ENCODE measurements around the gene PGA5.

Gene PGA5

DNA sequence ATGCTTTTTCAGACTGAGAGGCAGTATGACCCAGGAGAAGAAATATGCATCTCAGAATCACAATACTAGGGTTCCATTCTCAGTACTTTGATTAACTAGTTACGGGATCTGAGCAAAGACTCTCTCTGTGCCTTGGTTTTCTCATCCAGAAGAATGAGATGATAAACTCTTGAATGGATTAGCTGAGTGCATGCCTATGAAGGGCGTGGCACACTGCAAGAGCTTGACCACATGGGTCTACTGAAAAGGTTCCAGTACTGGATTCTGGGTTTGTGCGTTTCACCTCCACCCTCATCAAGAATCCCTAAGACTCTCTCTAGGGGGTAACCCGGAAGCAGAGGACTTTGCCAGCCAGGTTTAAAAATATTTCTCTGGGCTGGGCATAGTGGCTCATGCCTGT lies 25.6 kb downstream of the PGA5 start:
- no peak for TF ChIP-seq CTCF (IDR thresholded peaks at IDR 0.05; ENCODE audit: borderline replicate concordance, control extremely low read depth, extremely low read depth, insufficient read depth, missing control alignments)
- DNase-seq (ENCODE audit: low spot score): no peak
- in situ Hi-C loops (cut with MboI; ENCODE audit: low sequenced_read_pairs, unreplicated experiment): no loop called here

GRCh38 chr11:61267437-61267841 lies 26.5 kb downstream of the PGA5 start:
- DNase-seq (ENCODE audit: low spot score): no peak
- no peak for TF ChIP-seq CTCF (IDR thresholded peaks at IDR 0.05; ENCODE audit: borderline replicate concordance, control extremely low read depth, extremely low read depth, insufficient read depth, missing control alignments)
- in situ Hi-C loops (cut with MboI; ENCODE audit: low sequenced_read_pairs, unreplicated experiment): no loop called here

GRCh38 chr11:61268588-61269250 lies 27.7 kb downstream of the PGA5 start:
- in situ Hi-C loops (cut with MboI; ENCODE audit: low sequenced_read_pairs, unreplicated experiment): no loop called here
- TF ChIP-seq CTCF (IDR thresholded peaks at IDR 0.05; ENCODE audit: borderline replicate concordance, control extremely low read depth, extremely low read depth, insufficient read depth, missing control alignments): no peak
- DNase-seq (ENCODE audit: low spot score): no peak

DNA sequence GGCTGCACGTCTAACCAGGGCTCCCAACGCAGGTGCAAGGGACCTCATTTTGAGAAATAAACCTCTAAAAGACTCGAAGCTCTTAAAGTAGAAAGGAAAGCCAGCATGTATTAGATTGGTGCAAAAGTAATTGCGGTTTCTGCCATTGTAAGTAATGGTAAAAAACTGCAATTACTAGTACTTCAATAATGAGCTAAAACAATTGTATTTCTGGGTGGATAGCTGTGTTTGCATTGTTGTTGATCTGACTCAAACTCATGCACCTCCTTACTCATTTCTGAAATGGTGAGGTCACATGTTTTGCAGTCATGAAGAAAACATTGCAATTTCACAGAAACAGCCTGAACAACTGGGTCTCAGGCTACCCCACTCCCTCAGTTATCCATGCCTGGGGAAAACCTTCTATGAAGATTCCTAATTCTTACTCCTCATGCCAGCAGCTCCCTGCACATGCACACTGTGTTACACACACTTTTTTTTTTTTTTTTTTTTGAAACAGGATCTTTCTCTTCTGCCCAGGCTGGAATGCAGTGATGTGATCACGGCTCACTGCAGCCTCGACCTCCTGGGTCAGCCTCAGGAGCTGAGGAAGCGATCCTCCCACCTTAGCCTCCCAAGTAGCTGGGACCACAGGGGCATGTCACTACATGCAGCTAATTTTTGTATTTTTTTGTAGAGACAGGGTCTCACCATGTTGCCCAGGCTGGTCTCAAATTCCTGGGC lies 29.5 kb downstream of the PGA5 start:
- in situ Hi-C loops (cut with MboI; ENCODE audit: low sequenced_read_pairs, unreplicated experiment): no loop called here
- peak; percentile 71 for DNase-seq (ENCODE audit: low spot score)
- no peak for TF ChIP-seq CTCF (IDR thresholded peaks at IDR 0.05; ENCODE audit: borderline replicate concordance, control extremely low read depth, extremely low read depth, insufficient read depth, missing control alignments)

DNA sequence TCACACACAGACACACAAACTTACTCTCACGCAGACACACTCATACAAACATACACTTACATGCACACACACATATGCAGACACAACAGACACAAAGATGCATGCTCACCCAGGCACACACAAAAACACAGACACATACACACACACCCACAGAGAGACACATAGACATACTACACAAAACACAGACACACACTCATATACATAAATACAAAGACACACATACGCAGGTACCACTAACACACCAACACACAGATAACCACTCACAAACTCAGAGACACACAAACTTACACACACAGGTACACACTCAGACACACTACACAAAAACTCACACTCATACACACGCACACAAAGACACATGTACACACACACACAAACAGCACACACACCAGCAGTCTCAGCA lies 31.8 kb downstream of the PGA5 start:
- TF ChIP-seq CTCF (IDR thresholded peaks at IDR 0.05; ENCODE audit: borderline replicate concordance, control extremely low read depth, extremely low read depth, insufficient read depth, missing control alignments): no peak
- in situ Hi-C loops (cut with MboI; ENCODE audit: low sequenced_read_pairs, unreplicated experiment): no loop called here

DNA sequence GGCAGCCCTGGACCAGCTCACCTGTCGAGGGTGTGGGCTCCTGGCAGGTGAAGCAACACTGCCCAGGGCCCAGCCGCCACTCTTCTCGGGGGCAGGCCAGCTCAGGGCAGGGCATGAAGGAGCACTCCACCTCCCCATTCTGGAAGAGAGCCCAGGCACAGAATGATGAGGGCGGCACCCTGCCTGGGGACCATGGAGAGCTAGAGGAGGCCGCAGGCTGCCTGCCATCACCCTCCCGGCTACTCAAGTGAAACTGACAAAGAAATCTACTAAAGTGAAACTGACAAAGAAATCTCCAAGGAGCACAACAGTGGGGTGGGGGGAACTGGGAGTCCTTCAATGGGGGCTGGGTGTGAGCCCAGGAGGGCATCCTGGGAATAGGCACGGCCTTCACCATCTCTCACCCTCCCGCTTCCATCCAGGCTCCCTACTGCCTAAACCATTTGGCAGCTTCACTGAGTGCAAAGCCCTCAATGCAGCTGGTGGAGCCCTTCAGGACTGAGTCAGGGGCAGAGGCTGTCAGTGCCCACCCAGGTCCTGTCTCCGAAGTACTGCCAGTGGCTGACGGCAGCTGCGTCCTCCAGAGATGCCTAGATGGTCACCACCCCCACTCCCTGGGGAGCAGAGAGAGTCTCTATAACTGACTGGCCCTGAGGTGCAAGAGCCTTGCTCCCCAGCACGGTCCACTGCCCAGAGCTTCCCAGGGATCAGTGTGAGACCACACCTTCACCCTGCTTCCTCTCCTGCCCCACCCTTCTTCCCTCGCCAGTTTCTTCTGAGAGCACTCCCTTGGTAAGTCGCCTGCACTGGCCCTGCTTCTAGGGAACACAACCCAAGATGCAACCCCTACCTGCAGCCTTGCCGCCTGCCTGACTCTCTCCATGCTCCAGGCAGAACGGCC lies 32.5 kb downstream of the PGA5 start:
- in situ Hi-C loops (cut with MboI; ENCODE audit: low sequenced_read_pairs, unreplicated experiment): no loop called here
- DNase-seq (ENCODE audit: low spot score): no peak
- no peak for TF ChIP-seq CTCF (IDR thresholded peaks at IDR 0.05; ENCODE audit: borderline replicate concordance, control extremely low read depth, extremely low read depth, insufficient read depth, missing control alignments)

More for the DNA sequence above, 31.8 kb downstream of the PGA5 start:
- no peak for DNase-seq (ENCODE audit: low spot score)

All from GM13976 (cell line).